Body of pancreas (tissue), 4 donors: ENCODE measurements around the gene TNNT1.

Experiments
- CTCF ChIP-seq, 7 experiments: fragments of 450-650 bp in 4 of 7; fragments of 200-600 bp in 3 of 7; sonication (generic) in 3 of 7; IDR thresholded peaks; one replicate each; pipeline ENCODE4 v1.5.1; 2016 to 2019; ENCODE audit warnings: antibody characterized with exemption in 7 of 7
- POLR2A ChIP-seq, 3 donors: fragments of 450-650 bp; IDR thresholded peaks; one replicate each; pipeline ENCODE4 v1.6.1; 2016; ENCODE audit warnings: antibody characterized with exemption in 3 of 3, mild to moderate bottlenecking in 2 of 3

GRCh38 chr19:55109527-55110291 is 39.3 kb downstream of the TNNT1 start:
- TF ChIP-seq CTCF (IDR thresholded peaks at IDR 0.05) (no peak), POLR2A (IDR thresholded peaks at IDR 0.05) (no peak)
